CD14-positive monocyte (primary cell): ENCODE measurements around the gene SPINK6. TPM values are rescaled to one million over a fixed set of nuclear protein-coding genes. Genes with fewer than 3 reads are reported as not detected.

ENCODE experiments used
- DNase-seq, 3 donors: peaks; one replicate each; pipeline ENCODE4 v3.0.0-alpha.2; 2011 to 2022
- H2AFZ ChIP-seq: 2 replicates; pipeline ENCODE4 v1.6.0; 2012; ENCODE audit warnings: mild to moderate bottlenecking, low read depth, low read length, inconsistent platforms; ENCODE audit not compliant: insufficient read depth, poor library complexity, severe bottlenecking
- H3K27ac ChIP-seq, 2 donors: 1 replicate in 1 of 2; 2 replicates in 1 of 2; pipeline ENCODE4 v1.5.1; 2012 to 2013; ENCODE audit warnings: low read length in 2 of 2, control low read depth in 1 of 2, inconsistent platforms in 1 of 2, low read depth in 1 of 2, mild to moderate bottlenecking in 1 of 2
- H3K27me3 ChIP-seq, 2 donors: one replicate each; pipeline versions ENCODE4 v1.6.0 to v1.6.1; 2011 to 2013; ENCODE audit warnings: low read length in 2 of 2; ENCODE audit not compliant: control insufficient read depth in 2 of 2, insufficient read depth in 2 of 2
- H3K36me3 ChIP-seq, 2 donors: replicated peaks in 1 of 2; 1 replicate in 1 of 2; 2 replicates in 1 of 2; pipeline versions ENCODE4 v1.5.1 to v1.6.1; 2012 to 2013; ENCODE audit warnings: low read length in 2 of 2, control low read depth in 1 of 2, inconsistent platforms in 1 of 2, mild to moderate bottlenecking in 1 of 2; ENCODE audit not compliant: insufficient read depth in 2 of 2, control insufficient read depth in 1 of 2
- H3K4me1 ChIP-seq, 2 donors: 1 replicate in 1 of 2; 2 replicates in 1 of 2; pipeline versions ENCODE4 v1.5.1 to v1.6.1; 2012 to 2013; ENCODE audit warnings: low read length in 2 of 2, control low read depth in 1 of 2, inconsistent platforms in 1 of 2, mild to moderate bottlenecking in 1 of 2, moderate library complexity in 1 of 2; ENCODE audit not compliant: insufficient read depth in 2 of 2, control insufficient read depth in 1 of 2
- H3K4me2 ChIP-seq: replicated peaks from 2 replicates; pipeline ENCODE3; 2012; ENCODE audit warnings: low read length, moderate library complexity, mild to moderate bottlenecking; ENCODE audit not compliant: poor library complexity, severe bottlenecking; ENCODE audit errors: extremely low read depth
- H3K4me3 ChIP-seq, 3 experiments: fragments of 200-600 bp in 1 of 3; sonication (generic) in 1 of 3; replicated peaks in 1 of 3; 1 replicate in 2 of 3; 2 replicates in 1 of 3; pipeline ENCODE4 v1.5.1; 2011 to 2013; ENCODE audit warnings: low read length in 3 of 3, mild to moderate bottlenecking in 3 of 3, control low read depth in 2 of 3, low read depth in 2 of 3, inconsistent platforms in 1 of 3, moderate library complexity in 1 of 3
- H3K79me2 ChIP-seq: 2 replicates; pipeline ENCODE4 v1.6.0; 2012; ENCODE audit warnings: mild to moderate bottlenecking, control low read depth, inconsistent platforms, low read length, moderate library complexity; ENCODE audit not compliant: insufficient read depth
- H3K9ac ChIP-seq: 2 replicates; pipeline ENCODE4 v1.6.0; 2017; ENCODE audit warnings: low read length, mild to moderate bottlenecking; ENCODE audit not compliant: insufficient read depth, poor library complexity, severe bottlenecking
- H3K9me3 ChIP-seq, 2 donors: replicated peaks in 1 of 2; 1 replicate in 1 of 2; 2 replicates in 1 of 2; pipeline versions ENCODE4 v1.5.1 to v1.6.1; 2012 to 2013; ENCODE audit warnings: low read length in 2 of 2, control low read depth in 1 of 2; ENCODE audit not compliant: control insufficient read depth in 1 of 2, insufficient read depth in 1 of 2
- H4K20me1 ChIP-seq: 2 replicates; pipeline ENCODE4 v1.6.0; 2012; ENCODE audit warnings: mild to moderate bottlenecking, low read length, control low read depth, moderate library complexity; ENCODE audit not compliant: insufficient read depth
- H3K27ac Mint-ChIP-seq, 7 donors: one replicate each; pipeline ENCODE4 v1.8.0; 2020; ENCODE audit warnings: mild to moderate bottlenecking in 7 of 7, mixed read lengths in 7 of 7, moderate library complexity in 6 of 7, inconsistent platforms in 2 of 7
- H3K27me3 Mint-ChIP-seq, 3 donors: one replicate each; pipeline ENCODE4 v1.8.0; 2021 to 2022; ENCODE audit warnings: low read depth in 3 of 3, mild to moderate bottlenecking in 3 of 3, mixed read lengths in 3 of 3, moderate library complexity in 3 of 3, inconsistent platforms in 1 of 3
- H3K36me3 Mint-ChIP-seq, 2 donors: one replicate each; pipeline ENCODE4 v1.8.0; 2020; ENCODE audit warnings: mixed read lengths in 2 of 2, inconsistent platforms in 1 of 2, mild to moderate bottlenecking in 1 of 2
- H3K4me1 Mint-ChIP-seq: one replicate; pipeline ENCODE4 v1.8.0; 2020; ENCODE audit warnings: mild to moderate bottlenecking, mixed read lengths
- H3K4me3 Mint-ChIP-seq, 2 donors: one replicate each; pipeline ENCODE4 v1.8.0; 2020; ENCODE audit warnings: mild to moderate bottlenecking in 2 of 2, mixed read lengths in 2 of 2, moderate library complexity in 1 of 2
- H3K9me3 Mint-ChIP-seq, 7 donors: one replicate each; pipeline ENCODE4 v1.8.0; 2020 to 2022; ENCODE audit warnings: mixed read lengths in 7 of 7, mild to moderate bottlenecking in 6 of 7, moderate library complexity in 6 of 7, inconsistent platforms in 2 of 7
- CTCF ChIP-seq: fragments of 200-600 bp; IDR thresholded peaks from one replicate; pipeline ENCODE4 v1.8.0; 2022; ENCODE audit warnings: antibody characterized with exemption, mild to moderate bottlenecking
- WGBS: methylation state at CpG from one replicate; pipeline ENCODE4 v1.1.5; 2013; ENCODE audit warnings: missing lambda C conversion rate; ENCODE audit not compliant: insufficient coverage; 5-methylcytosine and 5-hydroxymethylcytosine counted together
- intact Hi-C, 2 donors: fragments of 100-400 bp; cut with micrococcal nuclease; formaldehyde crosslinking; loops; one replicate each; pipeline versions ENCODE4 v1.15.0 to v1.15.1; 2023
- polyA plus RNA-seq, 3 donors: library from polyadenylated mRNA; depleted of rRNA in 1 of 3; unstranded in 2 of 3; stranded (reverse) in 1 of 3; fragments of 300-500 nt in 2 of 3; fragments of >200 nt in 1 of 3; fragmentation: Illumina TruSeq in 2 of 3; gene quantifications; 1 replicate in 2 of 3; 2 replicates in 1 of 3; pipeline ENCODE4 v1.2.3, GENCODE V29; 2012 to 2021

Gene SPINK6
- polyA plus RNA-seq, 3 donors: not detected

GRCh38 chr5:148162038-148162437 lies 40.8 kb upstream of the SPINK6 start:
- H3K4me3 Mint-ChIP-seq: no peak overlapping the region
- Histone ChIP-seq H2AFZ (no peak overlapping the region), H3K79me2 (no peaks in the 10 kb centered on the region), H3K4me1 (no peaks in the 10 kb centered on the region), H3K9ac (no peak overlapping the region), H3K4me2 (no peak overlapping the region), H3K36me3 (no peaks in the 10 kb centered on the region), H3K4me3 (no peak overlapping the region), H3K27me3 (no peaks in the 10 kb centered on the region), H3K27ac (no peak overlapping the region), H3K9me3 (no peaks in the 10 kb centered on the region), H4K20me1 (no peaks in the 10 kb centered on the region)
- no peaks in the 10 kb centered on the region for H3K36me3 Mint-ChIP-seq
- no peaks in the 10 kb centered on the region for H3K4me1 Mint-ChIP-seq
- no CpG with 5 or more reads among the region's 1 CpG for WGBS
- H3K9me3 Mint-ChIP-seq: peaks cover 0 to 6% (median 2%) of the 10 kb centered on the region in 7 donors
- H3K27ac Mint-ChIP-seq: no peak overlapping the region
- peaks cover 0 to 2% (median 0%) of the 10 kb centered on the region in 3 donors for H3K27me3 Mint-ChIP-seq
- intact Hi-C loops: no loop called here
- DNase-seq: no peak
- no peak for TF ChIP-seq CTCF

GRCh38 chr5:148163345-148163744 lies 39.5 kb upstream of the SPINK6 start:
- no peaks in the 10 kb centered on the region for H3K27me3 ChIP-seq
- intact Hi-C loops: no loop called here
- no peak overlapping the region for H3K4me3 Mint-ChIP-seq
- WGBS: no CpG with 5 or more reads among the region's 1 CpG
- no peak overlapping the region for H3K9ac ChIP-seq
- no peak overlapping the region for H3K27ac ChIP-seq
- H3K9me3 ChIP-seq: no peaks in the 10 kb centered on the region
- no peaks in the 10 kb centered on the region for H3K36me3 ChIP-seq
- no peaks in the 10 kb centered on the region for H3K79me2 ChIP-seq
- H3K4me3 ChIP-seq: no peak overlapping the region
- no peak overlapping the region for H2AFZ ChIP-seq
- H3K36me3 Mint-ChIP-seq: no peaks in the 10 kb centered on the region
- no peaks in the 10 kb centered on the region for H4K20me1 ChIP-seq
- H3K9me3 Mint-ChIP-seq: peaks cover 0 to 6% (median 2%) of the 10 kb centered on the region in 7 donors
- TF ChIP-seq CTCF: no peak
- no peak overlapping the region for H3K4me2 ChIP-seq
- H3K4me1 ChIP-seq: no peaks in the 10 kb centered on the region
- peaks cover 0 to 2% (median 0%) of the 10 kb centered on the region in 3 donors for H3K27me3 Mint-ChIP-seq
- no peak for DNase-seq
- H3K4me1 Mint-ChIP-seq: no peaks in the 10 kb centered on the region
- H3K27ac Mint-ChIP-seq: no peak overlapping the region
